SK-N-SH (cell line): ENCODE results near the gene ELAVL4. TPM values are rescaled to one million over a fixed set of nuclear protein-coding genes. Genes with fewer than 3 reads are reported as not detected.

ENCODE experiments used
- CTCF ChIA-PET: fragments of 300-600, 350-600 bp; formaldehyde crosslinking; extraction: SDS; loops from one replicate; lab custom pipeline; 2021; lab: Yijun Ruan, JAX
- POLR2A ChIA-PET: fragments of 350-600 bp; sonication (Branson Sonifier 250); formaldehyde crosslinking; extraction: SDS; loops from one replicate; lab custom pipeline; 2020; ENCODE audit warnings: antibody characterized with exemption, inconsistent platforms; lab: Yijun Ruan, JAX
- DNase-seq: peaks from one replicate; pipeline ENCODE4 v3.0.0; 2012
- H2AFZ ChIP-seq: fragments of 200-600 bp; sonication (generic); 2 replicates; pipeline ENCODE4 v1.8.1; 2016; ENCODE audit warnings: antibody characterized with exemption, mild to moderate bottlenecking, low read depth
- H3F3A ChIP-seq: fragments of 200-600 bp; sonication (generic); replicated peaks from 2 replicates; pipeline ENCODE3; 2016; ENCODE audit warnings: antibody characterized with exemption, mild to moderate bottlenecking; ENCODE audit not compliant: insufficient read depth
- H3K27ac ChIP-seq, 2 experiments: fragments of 200-500 bp in 1 of 2; fragments of 200-600 bp in 1 of 2; sonication (Bioruptor generic) in 1 of 2; sonication (generic), shearing (Covaris generic) in 1 of 2; 2 replicates each; pipeline versions ENCODE4 v1.5.1 to v1.6.1; 2014 to 2016; ENCODE audit warnings: low read depth in 2 of 2, inconsistent platforms in 1 of 2, low read length in 1 of 2, mild to moderate bottlenecking in 1 of 2, mixed read lengths in 1 of 2
- H3K27me3 ChIP-seq: fragments of 200-600 bp; sonication (generic), shearing (Covaris generic); 2 replicates; pipeline ENCODE4 v1.6.1; 2016; ENCODE audit warnings: mixed run types; ENCODE audit not compliant: insufficient read depth
- H3K36me3 ChIP-seq, 2 experiments: fragments of 200-500 bp in 1 of 2; fragments of 200-600 bp in 1 of 2; sonication (Bioruptor generic) in 1 of 2; sonication (generic) in 1 of 2; replicated peaks in 1 of 2; 2 replicates each; pipeline versions ENCODE3 to v1.5.1; 2014 to 2016; ENCODE audit warnings: low read length in 1 of 2, mild to moderate bottlenecking in 1 of 2; ENCODE audit not compliant: insufficient read depth in 2 of 2, control insufficient read depth in 1 of 2
- H3K4me1 ChIP-seq, 2 experiments: fragments of 200-500 bp in 1 of 2; fragments of 200-600 bp in 1 of 2; sonication (Bioruptor generic) in 1 of 2; sonication (generic), shearing (Covaris generic) in 1 of 2; 2 replicates each; pipeline versions ENCODE4 v1.5.1 to v1.6.1; 2014 to 2016; ENCODE audit warnings: low read depth in 1 of 2, low read length in 1 of 2, mixed run types in 1 of 2; ENCODE audit not compliant: insufficient read depth in 2 of 2, control insufficient read depth in 1 of 2
- H3K4me2 ChIP-seq: fragments of 200-600 bp; sonication (generic), shearing (Covaris generic); 2 replicates; pipeline ENCODE4 v1.6.1; 2017; ENCODE audit warnings: mixed run types
- H3K4me3 ChIP-seq, 2 experiments: fragments of 200-500 bp in 1 of 2; fragments of 200-600 bp in 1 of 2; sonication (Bioruptor generic) in 1 of 2; sonication (generic), shearing (Covaris generic) in 1 of 2; 2 replicates each; pipeline versions ENCODE4 v1.5.1 to v1.8.1; 2014 to 2016; ENCODE audit warnings: low read depth in 2 of 2, inconsistent platforms in 1 of 2, low read length in 1 of 2, mild to moderate bottlenecking in 1 of 2, mixed read lengths in 1 of 2, moderate library complexity in 1 of 2
- H3K79me2 ChIP-seq: fragments of 200-600 bp; sonication (generic); 2 replicates; pipeline ENCODE4 v1.8.1; 2017; ENCODE audit warnings: mild to moderate bottlenecking; ENCODE audit not compliant: insufficient read depth
- H3K9ac ChIP-seq: fragments of 200-600 bp; sonication (generic); 2 replicates; pipeline ENCODE4 v1.6.1; 2017; ENCODE audit warnings: mixed run types
- H3K9me2 ChIP-seq: fragments of 200-600 bp; sonication (generic); 2 replicates; pipeline ENCODE4 v1.6.1; 2017; ENCODE audit warnings: mixed run types
- H3K9me3 ChIP-seq: fragments of 200-600 bp; sonication (generic); 2 replicates; pipeline ENCODE4 v1.6.1; 2017; ENCODE audit warnings: mixed run types, mild to moderate bottlenecking, moderate library complexity
- H4K20me1 ChIP-seq: fragments of 200-600 bp; sonication (generic); 2 replicates; pipeline ENCODE4 v1.6.1; 2017; ENCODE audit warnings: mild to moderate bottlenecking, mixed run types; ENCODE audit not compliant: insufficient read depth
- CHD2 ChIP-seq: fragments of 150-350 bp; IDR thresholded peaks from 2 replicates; pipeline ENCODE4 v1.6.1; 2018; ENCODE audit warnings: low read length; ENCODE audit not compliant: partially characterized antibody
- CTCF ChIP-seq: fragments of 200-600 bp; sonication (generic); IDR thresholded peaks from 2 replicates; pipeline ENCODE4 v1.6.1; 2017; ENCODE audit warnings: antibody characterized with exemption, mild to moderate bottlenecking, moderate library complexity
- EP300 ChIP-seq, 2 experiments: IDR thresholded peaks; 2 replicates each; pipeline versions ENCODE4 v1.4.0 to v1.6.1; 2012; ENCODE audit warnings: borderline replicate concordance in 1 of 2, low read depth in 1 of 2, low read length in 1 of 2
- FOSL2 ChIP-seq: IDR thresholded peaks from 2 replicates; pipeline ENCODE4 v1.4.0; 2012; ENCODE audit warnings: low read depth, mild to moderate bottlenecking, moderate library complexity, borderline replicate concordance
- FOXJ3 ChIP-seq: sonication (generic); formaldehyde crosslinking; IDR thresholded peaks from 2 replicates; pipeline ENCODE4 v1.5.1; 2020; ENCODE audit warnings: mild to moderate bottlenecking, missing genetic modification reagents
- GATA2 ChIP-seq: sonication (generic); formaldehyde crosslinking; IDR thresholded peaks from 2 replicates; pipeline ENCODE4 v1.5.0; 2020; ENCODE audit warnings: mild to moderate bottlenecking, missing genetic modification reagents
- MAX ChIP-seq: IDR thresholded peaks from 2 replicates; pipeline ENCODE4 v1.4.0; 2012; ENCODE audit warnings: low read depth
- MEF2A ChIP-seq: IDR thresholded peaks from 2 replicates; pipeline ENCODE4 v1.4.0; 2012; ENCODE audit warnings: low read depth, borderline replicate concordance
- MXI1 ChIP-seq: IDR thresholded peaks from 2 replicates; pipeline ENCODE4 v1.6.1; 2012; ENCODE audit warnings: mild to moderate bottlenecking, low read depth, low read length, improper control_type of control experiment
- NFIC ChIP-seq: IDR thresholded peaks from 2 replicates; pipeline ENCODE4 v1.4.0; 2012; ENCODE audit warnings: borderline replicate concordance
- NRF1 ChIP-seq: IDR thresholded peaks from 2 replicates; pipeline ENCODE4 v1.6.1; 2012; ENCODE audit warnings: low read depth, mild to moderate bottlenecking, low read length
- POLR2AphosphoS5 ChIP-seq: IDR thresholded peaks from 2 replicates; pipeline ENCODE4 v1.6.1; 2012; ENCODE audit warnings: low read depth, low read length
- RAD21 ChIP-seq: IDR thresholded peaks from 2 replicates; pipeline ENCODE4 v1.6.1; 2012; ENCODE audit warnings: mild to moderate bottlenecking, low read length
- RCOR1 ChIP-seq: fragments of 150-350 bp; IDR thresholded peaks from 2 replicates; pipeline ENCODE4 v1.6.1; 2017; ENCODE audit warnings: antibody characterized with exemption, low read length
- RFX5 ChIP-seq: IDR thresholded peaks from 2 replicates; pipeline ENCODE4 v1.6.1; 2012; ENCODE audit warnings: mild to moderate bottlenecking, improper control_type of control experiment, low read length
- SIN3A ChIP-seq: IDR thresholded peaks from 2 replicates; pipeline ENCODE4 v1.6.1; 2012; ENCODE audit warnings: low read depth, mild to moderate bottlenecking, low read length, moderate library complexity, borderline replicate concordance
- TAF1 ChIP-seq: IDR thresholded peaks from 2 replicates; pipeline ENCODE4 v1.6.1; 2012; ENCODE audit warnings: low read depth, mild to moderate bottlenecking, low read length, moderate library complexity, borderline replicate concordance
- YY1 ChIP-seq: IDR thresholded peaks from 2 replicates; pipeline ENCODE4 v1.4.0; 2012; ENCODE audit warnings: low read depth, mild to moderate bottlenecking
- WGBS: methylation state at CpG from one replicate; pipeline ENCODE4 v1.1.6; 2017; ENCODE audit warnings: low lambda C conversion rate; 5-methylcytosine and 5-hydroxymethylcytosine counted together
- polyA plus RNA-seq, 3 experiments: library from polyadenylated mRNA; depleted of rRNA; stranded (reverse); fragments of >200 nt; gene quantifications; 2 replicates each; pipeline ENCODE4 v1.2.3, GENCODE V29; 2012
- TF ChIP-seq, protein P1 (sequence below): IDR thresholded peaks from 2 replicates; pipeline ENCODE4 v1.6.1; 2012; ENCODE audit warnings: mild to moderate bottlenecking, low read depth, low read length, moderate library complexity
- TF ChIP-seq, protein P2 (sequence below): fragments of 150-350 bp; IDR thresholded peaks from 2 replicates; pipeline ENCODE4 v1.6.1; 2016; ENCODE audit warnings: mild to moderate bottlenecking, low read depth, low read length

Gene ELAVL4
- polyA plus RNA-seq, 1 of the 3 experiments (the other 2 are of a cell fraction): 2.7 TPM

GRCh38 chr1:50148142-50148923 is 39.6 kb downstream of the ELAVL4 start:
- Histone ChIP-seq H3K4me1 (no peaks in the 10 kb centered on the region; a peak in 1 of 4 replicates), H4K20me1 (no peaks in the 10 kb centered on the region), H3K27me3 (no peaks in the 10 kb centered on the region), H3K9me3 (no peaks in the 10 kb centered on the region), H3K4me3 (no peak overlapping the region), H3K27ac (peak overlapping the region in 1 of 2 experiments; percentile 16; a peak in 1 of 4 replicates), H3K4me2 (no peak overlapping the region), H2AFZ (no peak overlapping the region), H3K79me2 (no peaks in the 10 kb centered on the region), H3K36me3 (peaks cover 0 to 38% of the 10 kb centered on the region in 2 experiments), H3K9me2 (no peaks in the 10 kb centered on the region), H3K9ac (no peak overlapping the region), H3F3A (no peaks in the 10 kb centered on the region)
- DNase-seq: no peak
- TF ChIP-seq GATA2 (CRISPR knock-in tag) (no peak), RAD21 (no peak), RCOR1 (no peak), MAX (no peak), NRF1 (no peak), SIN3A (no peak), MXI1 (no peak), MEF2A (no peak), TAF1 (no peak), FOXJ3 (no peak), YY1 (no peak), CTCF (no peak), CHD2 (no peak), NFIC (no peak), FOSL2 (no peak), EP300 (IDR thresholded peaks at IDR 0.05; ENCODE audit: borderline replicate concordance in 1 of 2, low read depth in 1 of 2, low read length in 1 of 2) (no peak), RFX5 (no peak), POLR2AphosphoS5 (no peak)
- TF ChIP-seq, protein P1, sequence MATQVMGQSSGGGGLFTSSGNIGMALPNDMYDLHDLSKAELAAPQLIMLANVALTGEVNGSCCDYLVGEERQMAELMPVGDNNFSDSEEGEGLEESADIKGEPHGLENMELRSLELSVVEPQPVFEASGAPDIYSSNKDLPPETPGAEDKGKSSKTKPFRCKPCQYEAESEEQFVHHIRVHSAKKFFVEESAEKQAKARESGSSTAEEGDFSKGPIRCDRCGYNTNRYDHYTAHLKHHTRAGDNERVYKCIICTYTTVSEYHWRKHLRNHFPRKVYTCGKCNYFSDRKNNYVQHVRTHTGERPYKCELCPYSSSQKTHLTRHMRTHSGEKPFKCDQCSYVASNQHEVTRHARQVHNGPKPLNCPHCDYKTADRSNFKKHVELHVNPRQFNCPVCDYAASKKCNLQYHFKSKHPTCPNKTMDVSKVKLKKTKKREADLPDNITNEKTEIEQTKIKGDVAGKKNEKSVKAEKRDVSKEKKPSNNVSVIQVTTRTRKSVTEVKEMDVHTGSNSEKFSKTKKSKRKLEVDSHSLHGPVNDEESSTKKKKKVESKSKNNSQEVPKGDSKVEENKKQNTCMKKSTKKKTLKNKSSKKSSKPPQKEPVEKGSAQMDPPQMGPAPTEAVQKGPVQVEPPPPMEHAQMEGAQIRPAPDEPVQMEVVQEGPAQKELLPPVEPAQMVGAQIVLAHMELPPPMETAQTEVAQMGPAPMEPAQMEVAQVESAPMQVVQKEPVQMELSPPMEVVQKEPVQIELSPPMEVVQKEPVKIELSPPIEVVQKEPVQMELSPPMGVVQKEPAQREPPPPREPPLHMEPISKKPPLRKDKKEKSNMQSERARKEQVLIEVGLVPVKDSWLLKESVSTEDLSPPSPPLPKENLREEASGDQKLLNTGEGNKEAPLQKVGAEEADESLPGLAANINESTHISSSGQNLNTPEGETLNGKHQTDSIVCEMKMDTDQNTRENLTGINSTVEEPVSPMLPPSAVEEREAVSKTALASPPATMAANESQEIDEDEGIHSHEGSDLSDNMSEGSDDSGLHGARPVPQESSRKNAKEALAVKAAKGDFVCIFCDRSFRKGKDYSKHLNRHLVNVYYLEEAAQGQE: no peak
- TF ChIP-seq, protein P2, sequence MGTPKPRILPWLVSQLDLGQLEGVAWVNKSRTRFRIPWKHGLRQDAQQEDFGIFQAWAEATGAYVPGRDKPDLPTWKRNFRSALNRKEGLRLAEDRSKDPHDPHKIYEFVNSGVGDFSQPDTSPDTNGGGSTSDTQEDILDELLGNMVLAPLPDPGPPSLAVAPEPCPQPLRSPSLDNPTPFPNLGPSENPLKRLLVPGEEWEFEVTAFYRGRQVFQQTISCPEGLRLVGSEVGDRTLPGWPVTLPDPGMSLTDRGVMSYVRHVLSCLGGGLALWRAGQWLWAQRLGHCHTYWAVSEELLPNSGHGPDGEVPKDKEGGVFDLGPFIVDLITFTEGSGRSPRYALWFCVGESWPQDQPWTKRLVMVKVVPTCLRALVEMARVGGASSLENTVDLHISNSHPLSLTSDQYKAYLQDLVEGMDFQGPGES: no peak
- 75% methylated on average over 1 of the region's 1 CpG for WGBS
- POLR2A ChIA-PET: no interaction called here
- CTCF ChIA-PET: no interaction called here
